Femur (tissue), 1 donor: ENCODE data around the gene ADAMTS20.
"Not testable (repeated sequence)": the region's sequence is repeated elsewhere in the genome, so short reads cannot be mapped to it uniquely, and the experiment has no call there.

ENCODE experiments used
- DNase-seq: peaks from one replicate; pipeline ENCODE4 v3.0.0-alpha.2; 2017

ADAMTS20 gene

DNA sequence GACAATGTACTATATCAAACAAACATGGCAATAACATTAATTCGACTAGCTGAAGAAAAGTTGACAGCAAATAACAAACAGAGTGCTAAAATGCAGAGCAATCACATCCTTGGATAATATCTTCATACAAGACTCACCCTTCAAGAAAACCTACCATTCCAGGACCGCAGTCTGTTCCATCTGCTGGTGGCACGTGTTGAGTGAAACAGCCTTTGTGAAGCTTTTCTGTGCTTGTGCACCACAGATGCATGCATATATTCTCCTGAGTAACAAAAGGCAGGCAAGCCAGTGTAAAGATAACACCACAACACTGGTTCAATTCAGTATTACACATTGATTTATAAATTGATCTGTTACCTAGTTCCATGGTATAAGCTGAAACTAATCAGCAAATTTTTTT, 89.3 kb downstream of the ADAMTS20 start:
- DNase-seq, result no peak

DNA sequence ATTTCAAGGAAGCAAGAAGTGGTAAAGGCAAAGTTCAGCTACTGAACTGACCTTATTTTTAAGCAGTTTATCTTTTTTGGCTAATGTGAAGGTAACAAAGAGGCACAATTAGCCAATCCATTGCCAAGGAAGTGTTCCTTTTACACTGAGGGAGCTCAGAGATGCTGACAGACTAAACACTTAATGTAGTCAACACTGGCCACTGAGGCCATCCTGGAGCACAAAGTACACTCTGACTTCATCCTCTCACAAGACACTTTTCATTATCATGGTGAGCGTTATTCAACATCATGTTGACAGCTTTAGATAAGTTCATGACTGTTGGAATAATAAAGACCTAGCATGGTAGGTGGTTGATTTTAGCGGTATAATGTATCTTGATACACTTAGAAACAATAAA, 89.9 kb downstream of the ADAMTS20 start:
- DNase-seq, result no peak

DNA sequence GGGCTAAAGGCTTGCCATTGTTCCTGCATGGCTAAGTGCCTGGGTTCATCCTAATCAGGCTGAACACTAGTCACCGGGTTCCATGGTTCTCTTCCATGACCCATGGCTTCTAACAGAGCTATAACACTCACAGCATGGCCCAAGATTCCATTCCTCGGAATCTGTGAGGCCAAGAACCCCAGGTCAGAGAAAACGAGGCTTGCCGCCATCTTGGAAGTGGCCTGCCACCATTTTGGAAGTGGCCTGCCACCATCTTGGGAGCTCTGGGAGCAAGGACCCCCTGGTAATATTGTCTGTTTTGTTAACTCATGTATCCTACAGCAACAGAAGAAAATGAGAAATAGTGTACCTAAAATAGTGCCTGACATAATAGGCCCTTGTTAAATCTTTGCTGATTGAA, 92.7 kb downstream of the ADAMTS20 start:
- DNase-seq, result no peak

DNA sequence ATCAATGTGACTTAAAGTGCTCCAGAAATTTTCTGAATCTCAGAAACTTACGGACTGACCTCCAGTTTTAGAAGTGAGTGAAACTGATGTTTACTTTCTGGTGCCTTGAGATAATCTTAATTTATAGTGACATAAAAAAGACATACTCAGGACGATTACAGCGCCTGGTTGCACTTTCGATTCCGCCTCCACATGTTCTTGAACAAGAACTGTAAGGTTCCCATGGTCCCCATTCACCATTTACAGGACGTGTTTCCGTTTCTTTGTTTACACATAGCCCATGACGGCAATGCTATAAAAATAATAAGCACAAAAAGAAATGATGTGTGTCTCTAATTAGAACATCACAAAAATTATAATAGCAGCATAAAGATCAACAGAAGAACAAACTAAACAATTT, 98.2 kb downstream of the ADAMTS20 start:
- no peak for DNase-seq

DNA sequence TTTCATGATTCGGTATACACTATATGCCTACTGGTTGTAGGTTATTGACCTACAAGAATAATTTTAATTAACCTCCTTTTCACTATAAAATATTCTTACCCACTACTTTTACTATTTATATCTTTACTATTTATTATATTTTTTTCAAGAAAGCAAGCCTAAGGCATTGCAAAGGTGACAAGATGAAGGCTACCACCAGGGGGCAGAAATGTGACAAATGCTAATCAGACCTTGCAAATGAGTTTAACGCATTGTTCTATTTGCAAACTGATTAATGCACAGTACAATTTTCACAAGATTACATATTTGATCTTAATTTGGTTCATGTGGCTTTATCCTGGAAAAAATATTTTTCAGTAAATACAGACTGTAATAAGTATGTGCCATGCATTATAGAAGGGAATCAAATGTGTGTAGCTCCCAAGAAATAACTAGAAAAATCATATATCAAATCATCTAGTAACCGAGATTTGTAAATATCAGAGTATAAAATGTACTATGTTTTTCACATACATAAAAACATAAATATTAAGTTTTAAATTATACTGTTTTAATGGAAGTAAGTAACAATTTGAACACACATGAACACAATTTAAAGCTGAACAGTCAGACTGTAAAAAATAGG, 107.0 kb downstream of the ADAMTS20 start:
- DNase-seq, result peak; percentile 26

DNA sequence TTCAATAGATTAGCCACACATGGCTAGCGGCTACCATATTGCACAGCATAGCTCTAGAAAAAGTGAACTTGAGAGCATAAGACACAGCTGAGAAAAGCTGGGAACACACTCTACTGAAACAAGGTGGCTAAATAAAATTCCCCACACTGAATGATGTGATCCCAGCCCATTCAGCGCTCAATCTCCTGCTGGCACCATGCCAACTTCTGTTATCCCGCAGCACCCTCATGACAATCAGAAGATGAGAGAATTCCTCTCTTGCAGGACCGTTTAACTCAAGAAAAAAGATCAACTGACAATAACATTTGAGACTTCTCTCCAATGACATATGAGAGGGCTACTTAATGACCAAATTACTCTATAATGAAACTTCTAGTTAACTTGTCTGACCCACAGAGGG, 115.4 kb downstream of the ADAMTS20 start:
- no peak for DNase-seq

DNA sequence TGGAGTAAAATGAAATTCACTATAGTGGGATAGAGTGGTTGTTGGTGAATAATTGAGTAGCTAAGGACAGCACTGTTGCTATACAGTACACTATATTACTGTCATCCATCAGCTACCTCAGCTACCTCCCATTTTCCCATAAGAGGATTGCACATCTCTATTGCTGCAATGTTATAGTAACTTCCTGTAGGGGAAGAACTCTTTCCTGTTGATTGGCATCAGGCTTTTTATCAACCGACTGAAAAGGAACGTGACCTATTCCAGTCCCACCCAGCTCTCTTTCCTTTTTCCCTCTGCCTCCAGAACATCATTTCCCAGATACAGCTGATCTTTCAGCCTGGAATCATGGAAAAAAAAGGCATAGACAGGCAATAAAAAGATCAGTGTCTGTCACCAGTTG, 117.4 kb downstream of the ADAMTS20 start:
- no peak for DNase-seq

DNA sequence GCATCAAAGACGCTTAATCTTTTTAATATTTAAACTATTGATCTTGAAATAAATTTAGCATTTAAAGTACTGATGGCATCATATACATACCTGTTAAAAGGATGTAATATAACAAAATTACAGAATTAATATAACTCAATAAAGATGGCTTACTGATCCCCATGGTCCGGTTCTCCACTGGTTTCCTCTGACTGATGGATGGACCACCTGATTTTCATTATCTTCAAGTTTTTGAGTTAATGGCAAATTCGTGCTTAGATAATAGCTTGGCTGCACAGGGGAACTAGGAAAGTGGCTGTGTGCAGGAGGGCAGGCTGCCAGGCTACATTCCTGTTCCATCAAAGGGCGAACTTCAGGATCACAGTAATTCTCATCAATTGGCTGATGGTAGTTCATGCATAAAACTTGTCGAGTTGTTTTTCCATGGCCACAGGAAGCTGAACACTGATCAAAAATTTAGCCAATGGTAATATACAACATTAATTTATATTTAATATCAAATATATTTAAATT, 123.9 kb downstream of the ADAMTS20 start:
- DNase-seq, result no peak

DNA sequence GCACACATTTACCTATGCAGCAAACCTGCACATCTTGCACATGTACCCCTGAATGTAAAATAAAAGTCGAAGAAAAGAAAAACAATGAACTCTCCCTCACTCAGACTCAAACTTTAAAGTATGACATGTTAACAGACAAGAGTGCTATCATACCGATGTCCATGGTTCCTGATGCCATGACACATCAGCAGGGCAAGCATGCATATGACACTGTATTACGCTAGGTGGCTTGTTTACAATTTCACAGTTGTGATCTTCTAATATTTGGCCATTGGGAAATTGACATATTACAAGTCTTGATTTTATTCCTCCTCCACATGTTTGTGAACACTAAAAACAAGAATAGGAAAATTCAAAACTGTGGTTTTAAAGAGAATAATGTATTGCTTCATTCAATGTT, 126.6 kb downstream of the ADAMTS20 start:
- DNase-seq, result no peak

DNA sequence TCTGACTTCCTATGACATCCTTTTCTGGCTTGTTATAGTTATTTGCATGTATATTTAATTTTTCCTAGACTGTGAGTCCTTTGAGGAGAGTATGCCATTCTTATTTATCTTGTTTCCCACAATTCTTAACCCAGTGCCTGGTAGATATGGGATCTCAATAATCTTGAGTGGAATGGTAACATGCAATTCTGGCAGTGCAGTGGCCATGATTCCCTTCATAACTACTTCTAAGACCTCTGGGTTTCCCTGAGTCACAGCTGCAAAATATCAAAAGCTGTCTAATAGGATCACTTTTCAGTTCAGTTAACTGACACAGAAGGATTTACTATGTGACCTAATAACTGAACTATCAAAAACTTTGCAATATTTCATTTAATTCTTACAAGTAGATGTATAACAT, 135.0 kb downstream of the ADAMTS20 start:
- no peak for DNase-seq

DNA sequence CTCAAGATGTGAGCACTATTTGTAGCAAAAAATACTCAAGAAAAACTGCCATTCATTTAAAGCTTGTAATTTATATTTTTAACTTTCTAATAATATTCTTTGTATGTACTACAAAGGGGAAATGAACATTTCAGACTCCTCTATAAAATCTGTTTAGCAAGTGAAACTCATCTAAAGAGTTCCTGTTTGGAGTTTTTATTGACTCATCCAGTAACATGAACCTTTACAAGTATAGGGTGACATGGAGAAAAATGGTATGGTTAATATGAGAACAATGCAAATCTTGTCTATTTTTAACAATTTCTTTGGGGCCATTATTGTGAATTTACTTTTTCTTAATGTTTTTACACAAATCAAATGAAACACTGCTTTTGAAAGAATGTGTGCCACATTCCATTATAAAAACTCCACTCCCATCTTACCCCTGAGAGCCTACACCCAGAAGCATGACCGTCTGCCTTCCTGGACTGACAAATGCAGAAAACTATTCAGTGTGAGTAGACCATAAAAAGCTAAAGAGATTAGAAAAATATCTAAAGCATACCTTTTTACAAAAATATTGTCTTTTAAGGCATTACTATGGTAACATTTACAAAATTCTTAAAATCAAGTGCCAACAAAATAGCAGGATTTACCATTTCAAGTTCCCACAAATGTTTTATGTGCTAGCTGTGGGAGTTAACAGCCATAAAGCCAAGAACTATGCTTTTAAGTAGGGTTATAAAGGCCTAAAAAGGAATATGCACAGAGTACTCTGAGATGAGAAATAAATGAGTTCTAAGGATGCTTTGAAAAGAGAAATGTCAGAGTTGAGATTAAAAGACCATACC, 144.0 kb downstream of the ADAMTS20 start:
- DNase-seq, result no peak

DNA sequence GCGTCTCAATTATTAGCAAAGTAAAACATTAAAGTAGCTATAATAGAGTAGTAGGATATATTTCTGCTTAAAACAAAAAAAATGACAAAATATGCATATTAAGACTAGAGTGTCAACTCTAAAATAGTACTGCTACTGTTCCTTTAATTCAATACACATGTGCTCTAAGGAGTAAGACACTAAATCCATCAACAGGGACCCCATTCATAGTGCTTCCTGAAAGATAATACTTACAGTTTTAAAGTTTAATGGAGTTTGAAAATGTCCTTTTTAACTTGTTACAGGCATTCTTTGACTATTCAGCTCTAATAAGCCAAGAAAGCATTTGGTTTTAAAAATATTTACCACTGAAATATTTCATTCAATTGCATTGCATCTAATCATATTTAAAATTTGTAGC, 145.2 kb downstream of the ADAMTS20 start:
- no peak for DNase-seq

DNA sequence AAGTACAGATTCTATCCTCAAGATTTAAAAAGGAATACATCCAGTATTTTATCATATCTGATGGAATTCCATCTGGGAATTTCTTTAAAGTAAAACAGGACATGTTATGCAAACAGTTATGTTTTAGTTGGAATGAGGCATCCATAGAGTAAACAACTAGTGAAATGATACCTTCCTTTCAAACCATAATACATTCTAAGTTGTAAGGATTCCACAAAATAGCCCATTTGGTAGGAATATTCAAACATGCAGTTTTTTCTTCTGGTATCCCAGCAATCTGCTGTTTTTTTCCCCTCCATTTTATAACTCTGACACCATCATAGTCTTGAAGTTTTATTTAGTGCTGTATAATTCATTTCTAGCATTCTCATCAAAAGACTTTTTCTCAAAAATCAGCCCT, 149.6 kb downstream of the ADAMTS20 start:
- DNase-seq, result no peak

DNA sequence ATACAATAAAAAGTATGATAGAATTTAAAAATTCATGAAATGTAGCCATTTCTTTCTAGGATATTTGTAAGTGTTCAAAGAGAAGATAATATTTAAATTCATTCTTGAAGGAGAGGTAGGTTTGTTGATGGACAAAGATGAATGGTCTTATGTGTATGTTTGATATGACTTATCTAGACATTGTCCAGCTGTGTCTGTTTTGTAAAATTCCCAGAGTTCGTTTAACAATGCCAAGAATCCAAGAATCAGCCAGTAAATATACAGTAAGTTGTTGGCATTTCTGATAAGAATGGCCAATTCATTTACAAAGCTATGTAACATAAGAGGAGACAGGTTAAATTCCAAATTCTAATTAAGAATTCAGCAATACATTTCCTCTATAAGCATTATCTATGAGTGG, 150.9 kb downstream of the ADAMTS20 start:
- DNase-seq, result no peak

DNA sequence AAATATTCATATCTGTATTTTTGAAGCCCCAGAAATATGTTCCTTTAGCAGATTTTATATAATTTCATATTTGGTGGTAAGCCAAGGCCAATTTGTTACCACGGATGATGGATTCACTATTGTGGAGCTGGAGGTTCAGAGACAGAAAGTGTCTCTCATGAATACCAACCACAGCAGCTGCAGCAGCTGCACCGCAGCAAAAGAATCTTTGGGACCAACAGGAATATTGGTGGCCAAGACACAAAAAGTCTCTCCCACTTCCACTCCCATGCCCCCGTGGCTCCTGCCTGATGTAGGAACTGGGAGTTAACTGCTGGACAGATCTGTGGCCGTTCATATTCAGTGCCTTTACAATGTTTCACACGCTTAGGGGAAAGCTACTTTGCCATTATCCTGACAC, 155.3 kb downstream of the ADAMTS20 start:
- peak; percentile 18 for DNase-seq

DNA sequence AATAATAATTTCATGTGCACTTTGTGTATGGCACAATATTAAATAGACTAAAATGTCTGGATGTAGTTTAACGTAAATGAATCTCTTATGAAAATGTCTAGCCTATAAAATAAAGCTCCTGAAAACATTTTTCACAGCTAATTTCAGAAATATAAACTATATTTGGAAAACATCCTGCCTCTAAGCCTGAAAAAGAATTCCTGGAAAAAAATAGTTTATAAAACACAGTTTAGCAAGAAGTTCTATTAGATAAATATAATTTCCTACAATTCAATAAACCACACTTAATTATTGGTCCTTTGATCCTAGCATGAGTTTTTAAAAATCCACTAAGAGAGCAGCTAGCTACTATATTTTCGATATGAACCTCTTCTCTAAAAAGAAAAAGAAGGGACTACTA, 159.9 kb downstream of the ADAMTS20 start:
- no peak for DNase-seq

DNA sequence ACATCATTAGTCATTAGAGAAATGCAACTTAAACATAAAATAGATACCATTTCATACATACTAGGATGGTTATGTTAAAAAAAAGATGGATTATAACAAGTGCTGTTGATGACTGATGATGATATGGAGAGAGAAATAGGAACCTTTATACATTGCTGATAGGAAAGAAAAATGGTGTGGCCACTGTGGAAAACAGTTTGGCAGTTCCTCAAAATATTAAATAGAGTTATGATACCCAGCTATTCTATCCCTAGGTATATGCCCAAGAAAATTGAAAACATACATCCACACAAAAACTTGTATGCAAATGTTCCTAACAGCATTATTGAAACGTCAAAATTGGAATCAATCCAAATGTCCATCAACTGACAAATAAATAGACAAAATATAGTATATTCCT, 170.1 kb downstream of the ADAMTS20 start:
- no peak for DNase-seq

DNA sequence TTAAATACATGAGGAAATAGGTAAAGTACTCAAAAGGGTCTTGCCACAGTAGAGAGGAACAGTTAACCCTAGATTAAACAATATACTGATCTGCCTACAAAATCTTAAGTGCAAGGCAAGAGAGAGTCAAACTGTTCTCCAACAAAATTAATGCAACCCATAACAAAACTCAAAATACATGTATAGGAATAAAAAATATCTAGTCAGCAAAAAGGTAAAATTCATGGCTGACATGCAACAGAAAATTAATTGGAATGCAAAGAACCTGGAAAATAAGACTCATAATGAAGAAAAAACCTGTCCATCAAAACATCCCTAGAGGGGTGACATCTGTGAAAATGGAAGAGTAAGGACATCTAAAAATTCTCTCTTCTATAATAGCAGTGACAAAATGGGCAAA, 173.6 kb downstream of the ADAMTS20 start:
- DNase-seq, result no peak

DNA sequence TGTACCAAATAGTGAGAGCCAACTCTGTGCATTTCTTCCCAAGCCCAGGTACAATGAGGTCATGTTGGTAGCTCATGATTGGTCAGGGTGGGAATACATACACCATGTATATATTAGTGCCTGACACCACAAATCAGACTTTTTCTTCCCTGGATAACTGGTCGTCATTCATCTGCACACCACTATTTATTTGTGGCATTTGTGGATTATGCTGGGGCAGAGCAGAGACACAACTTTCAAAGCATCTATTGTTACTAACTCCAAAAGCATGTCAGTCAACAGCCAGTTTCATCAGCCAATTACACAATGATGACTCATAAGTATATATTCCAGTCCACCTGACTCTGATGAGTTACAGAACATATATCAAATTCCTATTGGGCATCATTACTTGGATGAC, 181.7 kb downstream of the ADAMTS20 start:
- DNase-seq, result no peak

DNA sequence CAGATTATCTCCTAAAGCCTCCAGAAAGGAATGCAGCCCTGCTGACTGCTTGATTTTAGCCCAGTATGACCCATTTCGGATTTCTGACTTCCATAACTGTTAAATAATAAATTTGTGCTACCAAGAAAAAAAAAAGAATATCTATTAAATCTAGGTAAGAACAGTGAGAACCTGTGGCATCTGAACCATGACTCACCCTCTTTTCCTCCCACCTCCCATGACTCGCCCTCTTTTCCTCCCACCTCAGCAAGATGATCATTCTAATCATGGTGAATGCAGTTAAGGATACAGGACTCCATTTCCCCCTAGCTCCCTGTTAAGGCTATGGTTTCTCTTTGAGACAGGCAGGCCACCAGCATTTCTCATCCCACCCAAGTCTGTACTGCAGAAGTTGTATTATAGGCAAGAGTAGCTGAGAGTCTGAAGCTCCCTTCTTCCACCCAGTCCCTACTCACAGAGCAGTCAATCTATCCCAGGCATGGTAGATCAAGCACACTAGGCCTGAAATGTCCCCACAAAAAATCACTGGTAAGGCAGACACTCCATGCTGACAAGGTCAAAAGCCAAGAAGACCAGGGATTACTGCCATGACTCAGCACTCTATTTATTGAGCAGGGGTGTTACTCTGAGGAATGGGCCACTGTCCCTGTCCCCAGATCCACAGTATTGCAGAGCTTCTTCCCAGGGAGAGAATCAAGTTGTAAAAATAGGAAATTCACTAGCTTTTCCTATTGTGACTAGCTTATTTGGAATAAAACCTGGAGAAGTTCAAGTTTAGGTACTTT, 188.9 kb downstream of the ADAMTS20 start:
- no peak for DNase-seq

DNA sequence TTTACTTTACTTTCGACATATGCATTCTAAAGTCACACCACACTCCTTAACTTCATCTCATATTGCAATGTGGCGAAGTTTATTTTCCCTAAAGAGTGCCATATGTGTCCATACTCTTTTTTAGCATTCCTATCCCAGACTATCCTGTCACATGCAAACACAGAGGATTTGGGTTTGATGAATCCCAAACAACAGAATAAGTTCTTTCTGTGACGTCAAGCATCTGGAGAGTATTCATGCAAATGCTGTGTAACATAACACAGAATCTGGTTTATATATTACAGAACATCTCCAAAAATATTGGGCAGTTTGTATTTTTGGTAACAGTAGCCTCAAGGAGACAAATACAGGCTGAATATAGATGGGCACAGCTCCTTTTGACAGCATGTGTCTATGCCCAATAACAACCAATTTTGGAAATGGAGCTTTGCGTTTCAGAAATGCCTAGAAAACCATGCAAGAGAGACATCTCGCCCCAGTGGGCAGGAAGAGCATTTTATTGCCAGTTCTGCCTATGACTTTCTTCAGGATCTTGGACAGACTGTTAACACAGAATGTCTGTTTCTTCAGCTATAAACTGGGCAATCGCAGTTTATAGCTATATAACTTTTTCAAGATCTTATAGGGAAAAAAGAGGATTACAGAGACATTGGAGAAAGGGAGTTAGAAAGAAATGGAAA, 190.8 kb downstream of the ADAMTS20 start:
- no peak for DNase-seq

DNA sequence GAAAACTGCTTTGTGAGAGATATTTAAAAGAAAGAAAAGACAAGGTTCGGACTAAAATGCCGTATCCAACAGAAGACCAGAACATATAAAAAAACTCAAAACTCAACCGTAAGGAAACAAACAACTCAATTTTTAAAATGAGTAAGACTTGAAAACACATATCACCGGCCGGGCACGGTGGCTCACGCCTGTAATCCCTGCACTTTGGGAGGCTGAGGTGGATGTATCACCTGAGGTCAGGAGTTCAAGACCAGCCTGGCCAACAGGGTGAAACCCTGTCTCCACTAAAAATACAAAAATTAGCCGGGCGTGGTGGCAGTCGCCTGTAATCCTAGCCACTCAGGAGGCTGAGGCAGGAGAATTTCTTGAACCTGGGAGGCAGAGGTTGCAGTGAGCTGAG, 192.0 kb downstream of the ADAMTS20 start:
- not testable (repeated sequence) for DNase-seq

DNA sequence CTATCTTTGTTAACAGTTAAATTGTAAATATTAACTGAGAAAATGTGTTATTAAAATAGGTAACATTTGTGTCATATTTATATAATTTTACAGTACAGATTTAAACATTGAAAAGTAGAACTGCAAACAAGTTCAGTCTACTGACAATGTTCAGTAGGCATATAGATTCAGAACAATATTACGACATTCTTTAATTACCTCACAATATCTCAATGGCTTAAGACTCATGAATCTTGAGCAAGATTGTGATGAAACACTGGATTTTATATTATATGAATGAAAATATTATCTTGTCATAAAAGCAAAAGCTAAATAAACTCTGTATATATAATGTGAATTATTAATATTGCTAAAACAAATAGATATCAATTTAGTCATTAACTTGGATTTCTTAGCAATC, 194.9 kb downstream of the ADAMTS20 start:
- DNase-seq, result no peak
